ENCODE results near the gene TUBB3. TPM values are rescaled to one million over a fixed set of nuclear protein-coding genes. Genes with fewer than 3 reads are reported as not detected.
"Not testable (repeated sequence)": the region's sequence is repeated elsewhere in the genome, so short reads cannot be mapped to it uniquely, and the experiment has no call there.

TUBB3 gene
- total RNA-seq, 1 donor from 2014 or later, result 2.6 TPM

- Mint-ChIP-seq H3K4me1 (no peaks in the 10 kb centered on the region), H3K36me3 (ENCODE audit: low read depth) (peaks cover 41% of the 10 kb centered on the region), H3K27ac (no peak overlapping the region), H3K27me3 (no peaks in the 10 kb centered on the region), H3K9me3 (no peaks in the 10 kb centered on the region), H3K4me3 (no peak overlapping the region)
- intact Hi-C loops (cut with micrococcal nuclease), result no loop called here
- DNase-seq, result no peak
These were observed 15.9 kb upstream of the TUBB3 start for GRCh38 chr16:89907055-89907814.

DNA sequence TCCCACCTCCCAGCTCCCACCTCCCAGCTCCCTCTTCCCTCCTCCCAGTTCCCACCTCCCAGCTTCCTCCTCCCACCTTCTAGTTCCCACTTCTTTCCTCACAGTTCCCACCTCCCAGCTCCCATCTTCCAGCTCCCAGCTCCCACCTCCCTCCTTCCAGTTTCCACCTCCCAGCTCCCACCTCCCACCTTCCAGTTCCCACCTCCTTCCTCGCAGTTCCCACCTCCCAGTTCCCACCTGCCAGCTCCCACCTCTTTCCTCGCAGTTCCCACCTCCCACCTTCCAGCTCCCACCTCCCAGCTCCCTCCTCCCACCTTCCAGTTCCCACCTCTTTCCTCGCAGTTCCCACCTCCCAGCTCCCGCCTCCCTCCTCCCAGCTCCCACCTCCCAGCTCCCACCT, 14.9 kb upstream of the TUBB3 start:
- no peak overlapping the region for H3K27ac Mint-ChIP-seq
- peaks cover 44% of the 10 kb centered on the region for H3K36me3 Mint-ChIP-seq (ENCODE audit: low read depth)
- H3K4me3 Mint-ChIP-seq, result no peak overlapping the region
- H3K27me3 Mint-ChIP-seq, result no peaks in the 10 kb centered on the region
- H3K4me1 Mint-ChIP-seq, result no peaks in the 10 kb centered on the region
- H3K9me3 Mint-ChIP-seq, result no peaks in the 10 kb centered on the region
- intact Hi-C loops (cut with micrococcal nuclease), result no loop called here
- DNase-seq, result no peak

DNA sequence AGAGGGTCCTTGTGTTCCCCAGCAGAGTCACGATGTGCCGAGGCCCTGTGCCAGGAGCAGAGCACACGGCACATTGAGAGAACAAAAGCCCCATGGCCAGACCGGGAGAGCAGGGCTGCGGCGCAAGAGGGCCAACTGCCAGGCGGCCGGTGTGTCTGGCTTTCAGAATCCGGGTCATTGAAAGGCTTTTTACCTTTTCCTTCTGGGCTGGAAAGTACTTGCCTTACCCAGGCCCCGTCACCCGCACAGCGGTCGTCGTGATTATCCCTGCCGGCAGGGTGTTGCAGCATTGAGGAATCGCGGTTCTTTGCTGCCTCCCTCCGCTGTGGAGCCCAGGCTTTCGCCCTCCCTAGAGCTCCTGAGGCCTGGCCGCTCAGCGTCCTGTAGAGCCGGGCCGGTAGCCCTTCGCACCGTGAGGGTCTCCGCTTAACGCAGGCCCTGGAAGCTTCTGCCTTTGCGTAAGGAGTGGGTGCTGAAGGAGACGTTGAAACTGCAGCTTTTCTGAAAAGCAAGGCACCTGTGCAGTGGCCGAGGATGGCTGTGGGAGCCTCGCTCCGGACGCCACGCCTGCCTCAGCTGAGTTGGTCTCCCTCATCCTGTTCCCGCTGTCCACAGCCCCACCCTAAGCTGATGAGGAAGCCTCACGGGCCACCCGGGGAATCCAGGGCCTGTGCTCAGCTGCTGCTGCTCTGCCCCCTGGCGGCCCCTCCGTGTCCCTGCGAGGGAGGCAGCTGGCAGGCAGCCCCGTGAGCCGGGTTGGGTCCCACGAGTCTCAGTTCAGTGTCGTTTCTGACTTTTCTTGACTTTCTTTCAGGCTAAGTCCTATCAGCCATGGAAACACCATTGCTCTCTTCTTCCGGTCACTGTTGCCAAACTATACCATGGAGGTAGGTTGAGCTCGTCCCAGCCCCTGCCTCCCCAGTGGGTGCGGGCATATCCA, 13.1 kb upstream of the TUBB3 start:
- intact Hi-C loops (cut with micrococcal nuclease), result no loop called here
- no peak overlapping the region for H3K4me3 Mint-ChIP-seq
- peaks cover 51% of the 10 kb centered on the region for H3K36me3 Mint-ChIP-seq (ENCODE audit: low read depth)
- H3K27me3 Mint-ChIP-seq, result no peaks in the 10 kb centered on the region
- no peaks in the 10 kb centered on the region for H3K9me3 Mint-ChIP-seq
- H3K27ac Mint-ChIP-seq, result no peak overlapping the region
- H3K4me1 Mint-ChIP-seq, result no peaks in the 10 kb centered on the region
- DNase-seq, result peak; percentile 90

- Mint-ChIP-seq H3K9me3 (no peaks in the 10 kb centered on the region), H3K27ac (no peak overlapping the region), H3K36me3 (ENCODE audit: low read depth) (peaks cover 45% of the 10 kb centered on the region), H3K4me3 (no peak overlapping the region), H3K4me1 (no peaks in the 10 kb centered on the region), H3K27me3 (no peaks in the 10 kb centered on the region)
- no peak for DNase-seq
- intact Hi-C loops (cut with micrococcal nuclease), result no loop called here
These were observed 12.3 kb upstream of the TUBB3 start for GRCh38 chr16:89910717-89911354.

DNA sequence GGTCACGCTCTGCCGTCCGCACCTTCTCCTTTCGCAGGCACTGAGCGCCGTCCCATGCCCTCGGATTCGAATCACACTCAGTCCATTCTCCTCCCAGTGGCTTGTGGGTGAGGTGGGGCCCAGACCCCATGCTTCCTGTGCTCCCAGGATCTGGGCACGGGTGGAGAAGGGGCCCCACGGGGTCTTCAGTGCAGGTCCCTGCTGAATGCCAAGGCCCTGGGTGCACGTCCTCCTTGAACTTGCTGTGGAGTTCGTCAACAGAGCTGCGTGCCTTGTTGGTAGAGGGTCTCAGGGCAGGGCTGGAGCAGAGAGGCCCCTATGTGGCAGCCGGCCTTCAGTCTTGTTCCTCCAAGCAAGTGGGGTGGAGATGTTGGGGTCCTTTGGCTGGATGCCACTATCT, 11.8 kb upstream of the TUBB3 start:
- Mint-ChIP-seq H3K4me3 (no peak overlapping the region), H3K36me3 (ENCODE audit: low read depth) (peaks cover 39% of the 10 kb centered on the region), H3K4me1 (peaks cover 2% of the 10 kb centered on the region), H3K9me3 (no peaks in the 10 kb centered on the region), H3K27ac (no peak overlapping the region), H3K27me3 (no peaks in the 10 kb centered on the region)
- no peak for DNase-seq
- intact Hi-C loops (cut with micrococcal nuclease), result no loop called here

DNA sequence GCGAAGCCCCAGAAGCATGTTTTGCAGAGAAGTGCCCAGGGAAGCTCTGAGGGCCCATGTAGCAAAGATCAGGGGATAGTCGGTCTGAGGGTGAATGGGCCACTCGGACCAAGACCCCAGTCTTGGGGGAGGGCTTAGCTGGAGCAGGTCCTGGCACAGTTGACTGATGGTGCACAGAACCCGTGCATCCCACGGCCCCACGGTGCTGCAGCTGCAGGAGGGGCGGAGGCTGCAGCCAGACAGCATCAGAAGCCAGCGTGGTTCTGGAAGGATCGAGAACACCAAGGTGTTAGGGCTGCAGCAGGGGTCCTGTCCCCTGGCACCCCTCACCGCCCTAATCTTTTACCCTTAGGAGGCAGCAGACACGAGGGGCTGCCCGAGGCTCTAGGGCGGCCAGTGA, 11.0 kb upstream of the TUBB3 start:
- H3K27me3 Mint-ChIP-seq, result no peaks in the 10 kb centered on the region
- H3K27ac Mint-ChIP-seq, result no peak overlapping the region
- no peak for DNase-seq
- H3K36me3 Mint-ChIP-seq (ENCODE audit: low read depth), result peaks cover 32% of the 10 kb centered on the region
- no peaks in the 10 kb centered on the region for H3K9me3 Mint-ChIP-seq
- H3K4me3 Mint-ChIP-seq, result no peak overlapping the region
- H3K4me1 Mint-ChIP-seq, result peaks cover 2% of the 10 kb centered on the region
- intact Hi-C loops (cut with micrococcal nuclease), result no loop called here

- Mint-ChIP-seq H3K36me3 (ENCODE audit: low read depth) (peaks cover 31% of the 10 kb centered on the region), H3K4me3 (no peak overlapping the region), H3K27me3 (no peaks in the 10 kb centered on the region), H3K27ac (no peak overlapping the region), H3K9me3 (no peaks in the 10 kb centered on the region), H3K4me1 (peaks cover 4% of the 10 kb centered on the region)
- intact Hi-C loops (cut with micrococcal nuclease), result no loop called here
- DNase-seq, result no peak
These were observed 10.5 kb upstream of the TUBB3 start for GRCh38 chr16:89912627-89913026.

DNA sequence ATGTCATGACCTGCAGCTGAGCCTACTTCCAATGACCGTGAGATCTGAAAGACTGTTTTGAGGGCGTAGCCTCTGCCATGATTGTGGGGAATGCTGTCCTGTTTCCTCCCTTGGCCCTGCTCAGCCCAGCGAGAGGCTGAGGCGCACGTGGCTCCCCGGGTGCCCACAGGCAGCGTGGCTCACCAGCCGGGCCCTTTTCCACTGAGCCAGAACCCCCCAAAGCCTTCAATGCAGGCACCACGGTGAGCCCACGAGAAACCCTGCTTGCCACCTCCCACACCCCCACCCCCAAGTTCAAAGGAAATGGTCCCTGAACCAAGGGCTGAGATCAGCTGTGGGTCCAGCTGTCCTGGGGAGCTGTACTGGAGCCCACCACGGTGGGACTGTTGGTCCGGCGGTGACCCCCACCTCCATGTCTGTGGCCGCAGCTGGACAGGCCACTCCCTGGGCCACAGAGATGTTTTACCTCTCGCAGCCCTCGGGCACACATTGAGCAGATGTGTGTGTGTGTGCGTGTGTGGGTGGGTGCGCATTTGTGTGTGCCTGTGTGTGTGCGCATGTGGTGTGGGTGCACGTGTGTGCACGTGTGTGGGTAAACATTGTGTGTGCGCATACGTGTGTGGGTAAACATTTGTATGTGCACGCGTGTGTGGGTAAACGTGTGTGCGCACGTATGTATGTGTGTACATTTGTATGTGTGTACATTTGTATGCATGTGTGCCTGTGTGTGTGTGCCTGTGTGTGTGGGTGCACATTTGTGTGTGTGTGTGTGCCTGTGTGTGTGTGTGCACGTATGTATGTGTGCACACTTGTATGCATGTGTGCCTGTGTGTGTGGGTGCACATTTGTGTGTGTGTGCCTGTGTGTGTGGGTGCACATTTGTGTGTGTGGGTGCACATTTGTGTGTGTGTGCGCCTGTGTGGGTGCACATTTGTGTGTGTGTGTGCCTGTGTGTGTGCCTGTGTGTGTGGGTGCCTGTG, 9.4 kb upstream of the TUBB3 start:
- H3K9me3 Mint-ChIP-seq, result no peaks in the 10 kb centered on the region
- no peak overlapping the region for H3K27ac Mint-ChIP-seq
- H3K4me3 Mint-ChIP-seq, result no peak overlapping the region

DNA sequence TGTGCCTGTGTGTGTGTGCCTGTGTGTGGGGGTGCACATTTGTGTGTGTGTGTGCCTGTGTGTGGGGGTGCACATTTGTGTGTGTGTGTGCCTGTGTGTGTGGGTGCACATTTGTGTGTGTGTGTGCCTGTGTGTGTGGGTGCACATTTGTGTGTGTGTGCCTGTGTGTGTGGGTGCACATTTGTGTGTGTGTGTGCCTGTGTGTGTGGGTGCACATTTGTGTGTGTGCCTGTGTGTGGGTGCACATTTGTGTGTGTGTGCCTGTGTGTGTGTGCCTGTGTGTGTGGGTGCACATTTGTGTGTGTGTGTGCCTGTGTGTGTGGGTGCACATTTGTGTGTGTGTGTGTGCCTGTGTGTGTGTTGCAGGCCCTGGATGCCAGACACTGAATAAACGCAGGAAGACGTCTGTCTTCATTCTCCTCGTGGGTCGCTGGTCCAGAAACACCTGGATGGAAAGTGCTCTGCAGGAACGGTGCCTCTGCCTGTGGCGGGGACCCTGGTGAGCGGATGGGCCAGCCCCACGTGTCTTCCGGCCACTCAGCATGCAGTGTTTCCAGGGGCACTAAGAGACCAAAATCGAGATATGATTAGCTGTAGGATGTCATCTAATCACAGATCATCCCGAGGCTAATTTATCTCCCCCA, 8.4 kb upstream of the TUBB3 start:
- intact Hi-C loops (cut with micrococcal nuclease); H3K27me3 Mint-ChIP-seq; H3K4me3 Mint-ChIP-seq; H3K9me3 Mint-ChIP-seq; H3K27ac Mint-ChIP-seq; DNase-seq; H3K4me1 Mint-ChIP-seq: not testable (repeated sequence)
- peaks cover 22% of the 10 kb centered on the region for H3K36me3 Mint-ChIP-seq (ENCODE audit: low read depth)

More for the DNA sequence above, 9.4 kb upstream of the TUBB3 start:
- intact Hi-C loops (cut with micrococcal nuclease), result no loop called here
- DNase-seq, result no peak
- Mint-ChIP-seq H3K36me3 (ENCODE audit: low read depth) (peaks cover 30% of the 10 kb centered on the region), H3K27me3 (peaks cover under 1% of the 10 kb centered on the region), H3K4me1 (peaks cover 8% of the 10 kb centered on the region)

DNA sequence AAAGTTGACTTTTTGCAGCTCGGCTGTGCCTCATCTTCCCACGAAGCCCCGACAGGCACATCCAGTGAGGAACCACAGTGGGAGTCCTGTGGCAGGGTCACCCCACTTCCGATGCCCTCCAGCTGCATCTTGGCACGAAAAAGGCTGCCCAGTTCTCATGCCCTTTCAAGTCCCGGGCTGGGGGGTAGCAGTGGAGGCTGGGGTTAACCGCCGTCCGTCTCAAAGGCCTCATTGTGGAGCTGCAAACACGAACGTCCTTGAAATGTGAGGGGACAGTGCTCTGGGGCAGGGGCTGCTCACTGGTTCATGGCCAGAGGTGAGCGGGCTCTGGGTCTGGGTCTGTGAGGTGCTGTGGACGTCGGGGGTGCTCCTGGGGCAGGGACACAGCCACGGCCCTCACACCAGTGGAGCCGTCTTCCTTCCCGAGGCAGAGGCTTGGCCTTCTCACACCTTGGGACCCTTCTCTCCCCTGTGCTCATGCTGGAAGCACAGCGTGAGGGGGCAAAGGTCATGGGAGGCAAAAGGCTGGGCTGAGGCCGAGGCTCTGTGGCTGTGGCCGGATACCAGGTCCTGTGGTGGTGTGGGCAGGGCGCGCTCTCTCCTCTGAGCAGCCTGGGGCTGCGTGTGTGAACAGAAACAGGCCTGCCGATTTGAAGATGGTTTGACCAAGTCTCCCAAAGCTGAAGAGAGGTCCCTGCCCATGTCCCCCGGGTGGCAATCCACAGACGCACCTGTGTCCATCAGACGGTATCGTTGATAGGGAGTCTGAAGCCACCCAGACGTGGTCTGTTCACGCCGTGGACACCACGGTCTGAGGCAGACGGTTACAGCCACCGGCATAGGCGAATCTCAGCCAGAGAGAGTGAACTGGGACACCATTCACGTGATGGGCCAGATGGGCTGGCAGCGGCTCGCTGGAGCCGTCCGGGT, 7.6 kb upstream of the TUBB3 start:
- Mint-ChIP-seq H3K4me3 (no peak overlapping the region), H3K4me1 (peaks cover 12% of the 10 kb centered on the region), H3K27ac (no peak overlapping the region), H3K27me3 (peaks cover 9% of the 10 kb centered on the region), H3K36me3 (ENCODE audit: low read depth) (peaks cover 17% of the 10 kb centered on the region), H3K9me3 (no peaks in the 10 kb centered on the region)
- intact Hi-C loops (cut with micrococcal nuclease), result no loop called here
- no peak for DNase-seq

GRCh38 chr16:89917773-89918452, 5.2 kb upstream of the TUBB3 start:
- Mint-ChIP-seq H3K9me3 (no peaks in the 10 kb centered on the region), H3K36me3 (ENCODE audit: low read depth) (peaks cover 11% of the 10 kb centered on the region), H3K4me1 (peaks cover 31% of the 10 kb centered on the region), H3K4me3 (peak overlapping the region; percentile 81), H3K27me3 (peaks cover 15% of the 10 kb centered on the region), H3K27ac (peak overlapping the region; percentile 81)
- peak; percentile 96 for DNase-seq
- intact Hi-C loops (cut with micrococcal nuclease), result no loop called here
